H1 (cell line): ENCODE data around the gene PREX1. TPM values are rescaled to one million over a fixed set of nuclear protein-coding genes. Genes with fewer than 3 reads are reported as not detected.

ENCODE experiments used
- CTCF ChIA-PET: fragments of 300-600 bp; sonication (Branson Sonifier 250); formaldehyde crosslinking; loops from one replicate; lab custom pipeline; 2021; ENCODE audit not compliant: partially characterized antibody; lab: Charles Lee
- POLR2A ChIA-PET: fragments of 300-600 bp; sonication (Branson Sonifier 250); formaldehyde crosslinking; loops from one replicate; lab custom pipeline; 2021; ENCODE audit warnings: inconsistent platforms; ENCODE audit not compliant: partially characterized antibody; lab: Charles Lee
- DNase-seq, 2 experiments: peaks; one replicate each; pipeline versions ENCODE4 v3.0.0 to v3.0.0-alpha.2; 2010 to 2022; ENCODE audit warnings: low spot score in 2 of 2, low read depth in 1 of 2, mixed read lengths in 1 of 2
- FAIRE-seq: peaks from 2 replicates; lab custom pipeline; 2011; peaks lifted over from hg19 to GRCh38; lab: Jason Lieb, UNC
- H2AFZ ChIP-seq: 2 replicates; pipeline ENCODE4 v1.8.1; 2012; ENCODE audit warnings: low read length, inconsistent platforms
- H2AK5ac ChIP-seq: 2 replicates; pipeline ENCODE4 v1.6.1; 2013; ENCODE audit warnings: low read depth, low read length
- H2BK120ac ChIP-seq: replicated peaks from 2 replicates; pipeline ENCODE3; 2013; ENCODE audit warnings: low read depth, low read length, inconsistent platforms
- H2BK12ac ChIP-seq: 2 replicates; pipeline ENCODE4 v1.6.1; 2013; ENCODE audit warnings: low read depth, low read length
- H2BK15ac ChIP-seq: 2 replicates; pipeline ENCODE4 v1.6.1; 2013; ENCODE audit warnings: low read length
- H2BK20ac ChIP-seq: 2 replicates; pipeline ENCODE4 v1.6.1; 2013; ENCODE audit warnings: low read length
- H2BK5ac ChIP-seq: 2 replicates; pipeline ENCODE4 v1.6.1; 2013; ENCODE audit warnings: low read depth, low read length
- H3K14ac ChIP-seq: 2 replicates; pipeline ENCODE4 v1.6.1; 2013; ENCODE audit warnings: inconsistent platforms; ENCODE audit not compliant: insufficient read length
- H3K18ac ChIP-seq: 2 replicates; pipeline ENCODE4 v1.6.1; 2013; ENCODE audit warnings: low read length; ENCODE audit errors: extremely low read depth
- H3K23ac ChIP-seq: 2 replicates; pipeline ENCODE4 v1.6.1; 2013; ENCODE audit warnings: inconsistent platforms; ENCODE audit not compliant: insufficient read length
- H3K23me2 ChIP-seq: 2 replicates; pipeline ENCODE4 v1.6.1; 2013; ENCODE audit warnings: low read depth, low read length
- H3K27ac ChIP-seq: 2 replicates; pipeline ENCODE4 v1.6.1; 2011; ENCODE audit warnings: low read depth, low read length, inconsistent platforms
- H3K27me3 ChIP-seq, 4 experiments: replicated peaks in 1 of 4; 1 replicate in 1 of 4; 2 replicates in 3 of 4; pipeline versions ENCODE4 v1.6.1 to v1.8.1; 2011 to 2013; ENCODE audit warnings: low read length in 3 of 4, mild to moderate bottlenecking in 3 of 4, inconsistent platforms in 2 of 4, mixed read lengths in 2 of 4, moderate library complexity in 1 of 4; ENCODE audit not compliant: control insufficient read depth in 3 of 4, insufficient read depth in 3 of 4; ENCODE audit errors: extremely low read depth in 1 of 4
- H3K36me3 ChIP-seq, 4 experiments: 2 replicates each; pipeline versions ENCODE4 v1.6.1 to v1.8.1; 2011 to 2013; ENCODE audit warnings: mild to moderate bottlenecking in 4 of 4, low read length in 3 of 4, moderate library complexity in 2 of 4, control low read depth in 1 of 4, inconsistent platforms in 1 of 4; ENCODE audit not compliant: insufficient read depth in 4 of 4, control insufficient read depth in 2 of 4
- H3K4ac ChIP-seq: replicated peaks from 2 replicates; pipeline ENCODE3; 2013; ENCODE audit warnings: low read length, low read depth, mixed read lengths, inconsistent platforms; ENCODE audit not compliant: insufficient read length
- H3K4me1 ChIP-seq, 4 experiments: replicated peaks in 1 of 4; 1 replicate in 1 of 4; 2 replicates in 3 of 4; pipeline versions ENCODE4 v1.6.1 to v1.8.1; 2011 to 2013; ENCODE audit warnings: low read length in 3 of 4, inconsistent platforms in 2 of 4, mixed read lengths in 1 of 4; ENCODE audit not compliant: insufficient read depth in 4 of 4, control insufficient read depth in 3 of 4
- H3K4me2 ChIP-seq, 2 experiments: 2 replicates each; pipeline versions ENCODE4 v1.6.1 to v1.8.1; 2011 to 2013; ENCODE audit warnings: low read depth in 2 of 2, low read length in 2 of 2, control low read depth in 1 of 2, inconsistent platforms in 1 of 2, mild to moderate bottlenecking in 1 of 2; ENCODE audit not compliant: insufficient read depth in 1 of 2
- H3K4me3 ChIP-seq, 4 experiments: fragments of 200-600, 300-600 bp in 1 of 4; sonication (generic), shearing (Covaris generic), sonication (Bioruptor Twin) in 1 of 4; 2 replicates each; pipeline versions ENCODE4 v1.5.1 to v1.8.1; 2011 to 2016; ENCODE audit warnings: low read length in 4 of 4, low read depth in 3 of 4, control low read depth in 2 of 4, inconsistent platforms in 2 of 4, mild to moderate bottlenecking in 2 of 4, mixed read lengths in 1 of 4, moderate library complexity in 1 of 4; ENCODE audit not compliant: insufficient read depth in 2 of 4; ENCODE audit errors: extremely low read depth in 1 of 4
- H3K56ac ChIP-seq: replicated peaks from 2 replicates; pipeline ENCODE3; 2013; ENCODE audit warnings: low read depth, mild to moderate bottlenecking, mixed read lengths, low read length, inconsistent platforms; ENCODE audit not compliant: insufficient read length
- H3K79me1 ChIP-seq: 2 replicates; pipeline ENCODE4 v1.6.1; 2013; ENCODE audit warnings: low read depth, low read length, control low read depth
- H3K79me2 ChIP-seq, 2 experiments: 2 replicates each; pipeline versions ENCODE4 v1.6.1 to v1.8.1; 2012 to 2013; ENCODE audit warnings: low read length in 2 of 2, mild to moderate bottlenecking in 2 of 2, inconsistent platforms in 1 of 2; ENCODE audit not compliant: insufficient read depth in 2 of 2, control insufficient read depth in 1 of 2
- H3K9ac ChIP-seq, 4 experiments: replicated peaks in 1 of 4; 1 replicate in 1 of 4; 2 replicates in 3 of 4; pipeline versions ENCODE4 v1.6.1 to v1.8.1; 2011 to 2013; ENCODE audit warnings: low read depth in 3 of 4, low read length in 3 of 4, control low read depth in 2 of 4, mild to moderate bottlenecking in 2 of 4, moderate library complexity in 2 of 4, inconsistent platforms in 1 of 4; ENCODE audit errors: extremely low read depth in 1 of 4
- H3K9me3 ChIP-seq, 2 experiments: 2 replicates each; pipeline versions ENCODE4 v1.6.1 to v1.8.1; 2012 to 2013; ENCODE audit warnings: mild to moderate bottlenecking in 2 of 2, moderate library complexity in 2 of 2, control low read depth in 1 of 2, inconsistent platforms in 1 of 2, low read depth in 1 of 2, low read length in 1 of 2, mixed read lengths in 1 of 2; ENCODE audit not compliant: insufficient read depth in 2 of 2
- H4K20me1 ChIP-seq, 2 experiments: replicated peaks in 1 of 2; 2 replicates each; pipeline versions ENCODE3 to v1.8.1; 2011 to 2013; ENCODE audit warnings: inconsistent platforms in 2 of 2, low read length in 2 of 2, mild to moderate bottlenecking in 1 of 2; ENCODE audit not compliant: insufficient read depth in 2 of 2, control insufficient read depth in 1 of 2
- H4K5ac ChIP-seq: 2 replicates; pipeline ENCODE4 v1.6.1; 2013; ENCODE audit warnings: low read length, low read depth, mixed read lengths, inconsistent platforms; ENCODE audit not compliant: insufficient read length
- H4K8ac ChIP-seq: 2 replicates; pipeline ENCODE4 v1.8.0; 2013; ENCODE audit warnings: mild to moderate bottlenecking, moderate library complexity, low read length, inconsistent platforms; ENCODE audit not compliant: insufficient read depth; ENCODE audit errors: extremely low read depth
- H4K91ac ChIP-seq: replicated peaks from 2 replicates; pipeline ENCODE3; 2013; ENCODE audit warnings: low read length, mixed read lengths, inconsistent platforms; ENCODE audit not compliant: insufficient read length
- POLR2A ChIP-seq, 2 experiments: IDR thresholded peaks; 1 replicate in 1 of 2; 2 replicates in 1 of 2; pipeline ENCODE4 v1.6.1; 2011; ENCODE audit warnings: low read depth in 2 of 2, low read length in 2 of 2, mild to moderate bottlenecking in 2 of 2; ENCODE audit errors: control extremely low read depth in 1 of 2
- WGBS, 2 experiments: shearing (Covaris generic) in 1 of 2; methylation state at CpG; one replicate each; pipeline versions ENCODE4 v1.1.6 to v1.1.7; 2013 to 2015; ENCODE audit warnings: low lambda C conversion rate in 2 of 2, mixed read lengths in 2 of 2, inconsistent platforms in 1 of 2, low coverage in 1 of 2, missing lambda C conversion rate in 1 of 2; ENCODE audit not compliant: insufficient replicate concordance in 2 of 2, insufficient coverage in 1 of 2, insufficient read length in 1 of 2; ENCODE audit errors: extremely low coverage in 1 of 2, missing lambda C conversion rate in 1 of 2; 5-methylcytosine and 5-hydroxymethylcytosine counted together
- polyA plus RNA-seq, 7 experiments: library from polyadenylated mRNA; depleted of rRNA in 3 of 7; stranded (reverse) in 5 of 7; unstranded in 2 of 7; fragments of >200 nt in 5 of 7; fragments of 200-250 nt in 2 of 7; gene quantifications; 1 replicate in 5 of 7; 2 replicates in 1 of 7; 4 replicates in 1 of 7; pipeline versions ENCODE4 v1.2.1 to v1.2.3, GENCODE V29; 2011 to 2013; ENCODE audit warnings: missing spikeins in 2 of 7, mixed read lengths in 2 of 7
- total RNA-seq: library from RNA; stranded (reverse); fragmentation: NEBNext Ultra II Directional; extraction: Animal tissue kit (Norgen Biotek cat#: 25700); gene quantifications from 2 replicates; pipeline ENCODE4 v1.2.1, GENCODE V29; 2021

PREX1 gene
- total and polyA plus RNA-seq, 2 of the 8 experiments (the other 6 are each of a cell fraction or from before 2014, with no cell fraction given), result 10.7 to 12.8 TPM

DNA sequence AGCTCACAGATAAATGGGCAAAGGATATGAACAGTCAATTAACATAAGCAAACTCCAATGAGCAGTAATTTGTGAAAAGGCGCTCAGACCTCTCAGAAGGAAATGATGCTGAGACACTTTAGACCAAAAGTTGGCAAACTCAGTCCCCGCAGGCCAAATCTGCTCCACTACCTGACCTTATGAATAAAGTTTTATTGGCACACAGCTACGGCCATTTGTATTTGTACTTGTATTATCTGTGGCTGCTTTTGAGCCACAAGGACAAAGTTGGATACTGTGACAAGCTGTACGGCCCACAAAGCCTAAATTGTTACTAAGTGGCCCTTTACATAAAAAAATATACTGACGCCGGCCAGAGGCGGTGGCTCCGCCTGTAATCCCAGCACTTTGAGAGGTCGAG lies 167.0 kb downstream of the PREX1 start:
- no peak overlapping the region for H3K27ac ChIP-seq
- CTCF ChIA-PET, result interaction anchor here (0.9 to 10.5 kb wide), 6 partner anchors 24 to 248 kb away, joined by 3 to 186 read pairs (median 4); no protein-coding TSS in a partner anchor

More for the DNA sequence above, 167.0 kb downstream of the PREX1 start:
- Histone ChIP-seq H3K4me2 (no peak overlapping the region), H4K20me1 (no peaks in the 10 kb centered on the region), H2BK5ac (no peak overlapping the region), H2BK20ac (no peak overlapping the region), H4K91ac (no peak overlapping the region), H2BK120ac (no peak overlapping the region), H2AFZ (no peak overlapping the region), H3K36me3 (no peaks in the 10 kb centered on the region), H3K14ac (no peak overlapping the region), H2BK15ac (no peak overlapping the region), H2BK12ac (no peak overlapping the region), H3K23ac (no peak overlapping the region), H3K18ac (no peak overlapping the region), H3K4me1 (no peaks in the 10 kb centered on the region; a peak in 1 of 7 replicates), H4K8ac (no peak overlapping the region), H3K4me3 (no peak overlapping the region), H3K9me3 (peaks cover 0 to 3% of the 10 kb centered on the region in 2 experiments; a peak in 1 of 4 replicates), H3K23me2 (no peaks in the 10 kb centered on the region; the same call in 1 of the 2 replicates), H3K79me2 (no peaks in the 10 kb centered on the region), H2AK5ac (no peak overlapping the region), H4K5ac (no peak overlapping the region), H3K27me3 (no peaks in the 10 kb centered on the region), H3K56ac (no peak overlapping the region), H3K79me1 (no peaks in the 10 kb centered on the region), H3K9ac (no peak overlapping the region), H3K4ac (no peak overlapping the region)
- FAIRE-seq (no peak), DNase-seq (no peak)
- 94% methylated on average over 9 of the region's 9 CpGs; no CpG with 5 or more reads in 1 of the 2 experiments for WGBS, 2 experiments
- no peak for TF ChIP-seq POLR2A (IDR thresholded peaks at IDR 0.05; ENCODE audit: control extremely low read depth in 1 of 2, low read depth in 2 of 2, low read length in 2 of 2)
- POLR2A ChIA-PET, result no interaction called here
